ENCODE data around the gene ANKLE2.
"Not testable (repeated sequence)": the region's sequence is repeated elsewhere in the genome, so short reads cannot be mapped to it uniquely, and the experiment has no call there.

ANKLE2 gene

DNA sequence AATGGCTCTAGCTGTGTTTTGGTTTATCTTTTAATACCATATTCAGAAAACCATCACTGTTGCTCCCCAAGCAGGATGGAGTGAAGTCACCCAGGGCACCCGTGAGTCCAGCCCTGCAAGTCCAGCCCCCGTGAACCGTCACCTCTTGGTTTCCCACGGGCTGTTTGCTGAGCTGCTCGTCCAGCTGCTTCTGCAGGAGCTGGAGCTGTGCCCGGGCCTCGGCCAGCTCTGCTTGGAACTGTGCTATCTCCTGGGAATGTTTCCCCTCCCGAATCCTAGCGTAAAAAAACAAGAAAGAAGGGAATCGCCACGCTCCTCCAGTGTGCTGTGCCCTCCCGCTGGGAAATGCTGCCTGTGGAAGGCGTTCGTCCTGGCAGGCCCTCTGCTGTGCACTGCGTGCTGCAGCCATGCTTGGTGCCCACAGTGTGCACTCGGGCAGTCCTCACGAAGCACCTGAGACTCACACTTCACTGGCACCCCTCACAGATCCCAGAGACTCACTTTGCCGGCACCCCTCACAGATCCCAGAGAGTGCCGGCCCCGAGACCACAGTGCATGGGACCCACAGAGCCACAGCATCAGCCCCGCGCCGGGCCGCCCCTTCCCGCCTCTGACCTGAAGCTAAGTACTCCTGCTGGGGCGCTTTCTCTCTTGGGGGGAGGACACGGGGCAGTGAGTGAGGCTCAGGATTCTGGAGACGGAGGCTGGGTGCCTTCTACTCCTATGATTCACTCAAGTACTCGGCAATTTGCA, 15.4 kb upstream of the ANKLE2 start:
- no peak for DNase-seq

DNA sequence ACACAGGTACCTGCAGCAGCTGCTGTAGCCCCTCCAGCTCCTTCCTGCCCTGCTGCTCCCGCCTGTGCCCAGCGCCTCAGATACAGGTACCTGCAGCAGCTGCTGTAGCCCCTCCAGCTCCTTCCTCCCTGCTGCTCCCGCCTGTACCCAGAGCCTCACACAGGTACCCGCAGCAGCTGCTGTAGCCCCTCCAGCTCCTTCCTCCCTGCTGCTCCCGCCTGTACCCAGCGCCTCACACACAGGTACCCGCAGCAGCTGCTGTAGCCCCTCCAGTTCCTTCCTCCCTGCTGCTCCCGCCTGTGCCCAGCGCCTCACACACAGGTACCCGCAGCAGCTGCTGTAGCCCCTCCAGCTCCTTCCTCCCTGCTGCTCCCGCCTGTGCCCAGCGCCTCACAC, 14.6 kb upstream of the ANKLE2 start:
- DNase-seq: not testable (repeated sequence)

DNA sequence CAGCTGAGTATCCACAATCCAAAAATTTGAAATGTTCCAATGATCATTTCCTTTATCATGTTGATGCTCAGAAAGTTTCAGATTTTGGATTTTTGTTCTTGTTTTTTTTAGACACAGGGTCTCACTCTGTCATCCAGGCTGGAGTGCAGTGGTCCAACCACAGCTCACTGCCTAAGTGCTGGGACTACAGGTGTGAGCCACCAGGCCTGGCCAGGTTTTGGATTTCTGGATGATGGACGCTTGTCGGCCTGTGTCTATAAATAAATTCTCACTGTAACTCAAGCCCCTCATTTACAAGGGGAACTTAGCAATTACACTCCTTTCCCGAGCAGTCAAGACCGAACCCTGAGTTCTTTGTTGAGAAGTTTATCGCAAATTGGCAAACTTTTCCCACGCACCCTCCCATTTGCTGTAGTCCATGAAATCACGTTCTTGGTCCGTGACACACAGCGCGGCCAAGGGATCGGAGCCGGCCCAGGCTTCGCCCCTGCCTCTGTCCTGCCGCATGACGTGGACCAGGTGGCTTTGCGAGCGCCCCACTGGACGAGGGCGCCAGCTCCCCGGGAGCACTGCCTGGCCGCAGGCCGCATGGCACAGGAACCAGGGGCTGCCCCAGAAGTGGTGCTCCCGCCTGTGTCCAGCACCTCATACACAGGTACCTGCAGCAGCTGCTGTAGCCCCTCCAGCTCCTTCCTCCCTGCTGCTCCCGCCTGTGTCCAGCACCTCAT, 14.0 kb upstream of the ANKLE2 start:
- no peak for DNase-seq

DNA sequence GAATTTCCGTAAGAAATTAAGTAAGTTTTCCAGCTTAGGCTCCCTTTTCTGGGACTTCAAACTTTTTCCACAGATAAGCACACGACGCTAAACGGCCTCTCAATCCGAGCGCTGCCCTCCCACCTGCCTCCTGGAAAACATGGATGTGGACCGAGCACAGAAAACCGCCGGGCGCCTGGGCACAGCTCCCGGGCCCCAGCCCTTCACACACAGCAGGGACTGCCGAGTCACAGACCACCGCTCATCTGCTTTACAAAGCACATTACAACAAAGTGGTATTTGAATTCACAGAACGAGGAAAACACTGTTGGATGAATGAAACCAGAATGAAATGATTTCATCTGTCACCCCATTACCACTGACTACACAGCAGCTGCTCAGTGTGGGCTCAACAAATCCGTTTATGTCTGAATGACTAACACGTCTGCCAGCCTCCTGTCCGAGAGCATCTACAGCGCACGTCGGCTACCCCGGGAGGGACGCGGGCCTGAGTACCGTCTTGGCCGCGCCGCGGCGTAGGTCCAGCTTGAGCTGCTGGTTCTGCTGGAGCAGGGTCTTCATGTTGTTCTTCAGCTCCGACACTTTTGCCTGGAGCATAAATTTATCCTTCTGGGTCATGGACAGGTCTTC, 13.1 kb upstream of the ANKLE2 start:
- no peak for DNase-seq

DNA sequence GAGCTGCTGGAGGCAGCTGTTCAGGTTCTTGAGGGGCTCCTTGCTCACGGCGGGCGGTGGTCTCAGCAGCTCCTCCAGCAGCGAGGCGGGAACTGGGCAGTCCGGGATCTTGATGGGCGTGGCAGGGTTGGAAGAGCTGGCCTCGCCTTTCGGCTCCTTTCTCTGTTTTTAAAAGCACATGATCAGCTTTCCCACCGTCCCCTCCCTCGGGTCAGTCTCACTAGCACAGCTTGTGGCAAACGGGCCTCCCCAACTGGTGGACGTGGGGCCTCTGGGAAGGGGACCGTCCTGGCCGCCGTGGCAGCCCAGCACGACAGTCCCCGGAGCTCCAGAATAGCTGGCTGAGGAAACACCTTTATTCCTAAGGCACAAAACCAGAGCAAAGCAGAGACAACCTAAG, 12.5 kb upstream of the ANKLE2 start:
- DNase-seq: no peak

DNA sequence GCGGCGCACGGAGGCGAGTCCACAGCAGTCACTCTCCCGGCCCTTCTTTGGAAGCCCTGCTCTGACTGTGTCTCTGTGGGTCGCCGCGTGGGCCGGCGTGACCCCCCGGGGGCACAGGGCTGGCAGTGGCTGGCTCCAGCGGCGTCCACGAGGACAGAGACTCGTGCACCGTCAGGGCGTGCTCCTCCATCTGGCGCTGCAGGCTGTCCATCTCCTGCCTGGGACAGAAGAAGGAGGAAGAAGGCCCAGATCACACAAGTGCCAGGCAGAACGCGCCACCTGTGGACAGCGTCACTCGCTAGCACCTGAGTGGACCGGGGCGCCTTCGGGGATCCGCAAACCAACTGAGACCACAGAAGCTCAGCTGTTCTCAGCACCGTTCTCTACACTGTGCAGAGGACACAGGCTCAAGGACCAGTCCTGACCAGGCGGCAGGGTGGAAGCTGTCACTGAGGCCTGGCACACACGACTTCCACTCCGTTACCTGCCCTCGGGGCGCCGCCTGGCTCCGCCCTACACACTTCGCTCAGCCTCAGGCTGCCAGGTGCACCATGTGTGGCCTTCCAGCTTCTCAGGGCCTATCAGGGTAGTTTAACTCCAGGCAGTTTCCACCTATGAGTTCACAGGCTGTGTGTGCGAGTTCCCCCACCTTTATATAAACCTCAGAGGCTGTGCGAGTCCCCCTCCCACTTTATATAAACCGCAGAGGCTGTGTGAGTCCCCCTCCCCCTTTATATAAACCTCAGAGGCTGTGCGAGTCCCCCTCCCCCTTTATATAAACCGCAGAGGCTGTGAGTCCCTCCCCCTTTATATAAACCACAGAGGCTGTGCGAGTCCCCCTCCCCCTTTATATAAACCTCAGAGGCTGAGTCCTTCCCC, 11.7 kb upstream of the ANKLE2 start:
- no peak for DNase-seq

DNA sequence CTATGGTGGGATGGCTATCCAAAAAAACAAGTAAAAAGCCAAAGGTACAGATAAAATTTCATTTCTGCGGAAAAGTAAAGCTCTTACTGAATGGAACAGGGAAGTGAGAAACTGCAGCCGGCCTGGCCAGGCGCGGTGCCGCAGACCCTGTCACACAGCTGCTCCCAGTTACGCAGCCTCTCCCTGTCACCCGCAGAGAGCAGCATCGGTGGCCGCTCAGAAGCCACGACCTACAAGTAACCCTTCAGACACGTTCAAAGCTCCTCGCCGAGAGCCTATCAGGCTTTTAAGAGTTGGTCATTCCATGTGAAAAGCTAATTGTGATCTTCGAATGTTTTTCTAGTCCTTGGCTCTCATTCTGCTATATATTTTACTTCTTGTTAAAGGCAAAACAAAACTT, 11.0 kb upstream of the ANKLE2 start:
- no peak for DNase-seq

DNA sequence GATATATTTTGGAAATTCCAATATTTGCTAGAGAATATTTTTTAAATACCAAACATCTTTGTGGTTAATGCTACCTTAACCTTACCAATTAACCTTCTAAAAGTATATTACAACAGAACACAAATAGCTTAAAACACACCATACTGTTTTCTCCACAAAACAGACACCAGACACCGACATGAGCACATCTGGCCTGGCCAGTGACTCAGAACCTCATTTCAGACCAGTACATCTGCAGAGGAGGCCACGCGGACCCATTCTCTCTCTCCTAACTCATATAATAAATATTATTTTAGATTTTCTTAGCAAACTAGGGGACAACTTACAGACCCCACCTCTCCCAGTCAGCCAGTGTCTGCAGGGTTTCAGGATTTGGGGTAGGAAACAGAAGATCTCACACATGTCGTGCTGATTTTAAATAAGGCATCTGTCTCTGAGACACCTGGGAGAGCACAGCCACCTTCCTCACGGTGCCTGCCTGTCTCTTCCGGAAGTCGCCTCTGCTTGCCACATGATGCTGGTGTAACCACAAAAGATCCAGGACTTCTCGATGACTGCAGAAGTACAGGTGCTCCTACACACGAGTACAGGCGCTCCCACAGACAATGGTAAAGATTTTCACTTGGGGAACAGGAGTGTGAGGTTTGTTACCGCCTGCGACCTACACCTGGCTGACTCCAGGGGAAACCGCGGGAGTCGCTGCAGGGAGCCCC, 9.7 kb upstream of the ANKLE2 start:
- DNase-seq: peak; percentile 13

DNA sequence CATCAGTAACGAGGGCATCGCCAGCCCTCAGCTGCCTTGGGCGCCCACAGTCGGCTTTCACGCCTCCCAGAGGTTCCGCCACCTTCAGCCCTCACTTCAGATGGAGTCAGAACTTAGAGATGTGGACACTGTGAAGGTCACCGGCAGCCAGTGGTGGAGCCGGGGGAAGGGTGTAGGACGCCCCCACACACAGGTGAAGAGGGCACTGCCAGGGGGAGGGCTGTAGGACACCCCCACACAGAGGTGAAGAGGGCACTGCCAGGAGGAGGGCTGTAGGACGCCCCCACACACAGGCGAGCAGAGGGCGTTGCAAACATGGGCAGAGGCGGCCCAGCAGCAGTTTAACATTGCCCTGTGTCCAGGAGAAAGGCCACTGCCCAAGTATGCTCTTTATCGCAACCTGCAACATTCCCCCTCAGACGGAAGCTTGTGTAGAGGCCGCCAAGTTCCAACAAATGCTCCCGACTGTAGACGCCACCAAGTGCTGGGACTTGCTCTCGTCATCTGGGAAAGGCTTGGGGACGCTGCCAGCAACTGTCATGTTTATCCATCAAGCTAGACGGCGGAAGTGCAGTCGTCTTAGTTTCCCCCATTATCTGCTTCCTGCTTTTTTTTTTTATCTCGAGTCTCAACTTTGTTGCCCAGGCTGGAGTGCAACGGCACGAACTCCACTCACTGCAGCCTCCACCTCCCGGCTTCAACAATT, 4.9 kb upstream of the ANKLE2 start:
- DNase-seq: no peak

DNA sequence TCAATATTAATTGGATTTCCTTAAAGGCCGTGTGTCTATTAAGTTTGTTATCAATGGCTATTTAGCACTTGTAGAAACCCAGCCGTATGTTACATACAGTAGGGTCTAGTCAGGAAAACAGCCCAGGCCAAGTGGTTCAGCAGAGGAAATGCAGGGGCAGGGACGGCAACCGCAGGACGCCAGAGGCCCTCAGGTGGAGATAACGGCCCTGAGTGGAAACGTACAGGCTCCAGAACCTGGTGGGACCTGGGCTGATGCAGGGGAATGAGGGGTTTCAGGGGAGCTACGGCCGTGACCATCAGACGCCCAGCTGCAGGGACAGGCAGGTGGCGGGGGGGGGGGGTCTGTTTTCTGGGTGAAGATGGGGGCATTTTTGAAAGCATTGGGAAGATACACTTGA, 3.7 kb upstream of the ANKLE2 start:
- no peak for DNase-seq

DNA sequence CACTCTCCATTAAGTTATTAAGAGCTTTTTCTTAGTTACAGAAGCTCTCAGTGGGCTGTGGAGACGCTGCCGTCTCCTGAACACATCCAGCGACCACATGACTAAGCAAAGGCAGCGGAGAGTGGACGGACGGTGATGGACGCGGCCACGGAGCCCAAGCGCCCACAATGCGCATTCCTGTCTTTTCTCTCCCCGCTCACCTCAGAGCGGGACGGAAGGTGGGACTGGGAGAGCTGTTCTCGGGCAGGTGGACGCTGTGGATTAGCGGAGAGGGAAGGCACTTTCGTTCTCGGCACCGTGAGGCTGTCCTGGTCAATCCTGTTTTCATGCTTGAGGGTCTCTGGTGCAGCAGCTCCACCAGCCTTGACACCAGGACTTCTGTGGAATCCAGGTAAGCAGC, 2.6 kb upstream of the ANKLE2 start:
- DNase-seq: no peak

DNA sequence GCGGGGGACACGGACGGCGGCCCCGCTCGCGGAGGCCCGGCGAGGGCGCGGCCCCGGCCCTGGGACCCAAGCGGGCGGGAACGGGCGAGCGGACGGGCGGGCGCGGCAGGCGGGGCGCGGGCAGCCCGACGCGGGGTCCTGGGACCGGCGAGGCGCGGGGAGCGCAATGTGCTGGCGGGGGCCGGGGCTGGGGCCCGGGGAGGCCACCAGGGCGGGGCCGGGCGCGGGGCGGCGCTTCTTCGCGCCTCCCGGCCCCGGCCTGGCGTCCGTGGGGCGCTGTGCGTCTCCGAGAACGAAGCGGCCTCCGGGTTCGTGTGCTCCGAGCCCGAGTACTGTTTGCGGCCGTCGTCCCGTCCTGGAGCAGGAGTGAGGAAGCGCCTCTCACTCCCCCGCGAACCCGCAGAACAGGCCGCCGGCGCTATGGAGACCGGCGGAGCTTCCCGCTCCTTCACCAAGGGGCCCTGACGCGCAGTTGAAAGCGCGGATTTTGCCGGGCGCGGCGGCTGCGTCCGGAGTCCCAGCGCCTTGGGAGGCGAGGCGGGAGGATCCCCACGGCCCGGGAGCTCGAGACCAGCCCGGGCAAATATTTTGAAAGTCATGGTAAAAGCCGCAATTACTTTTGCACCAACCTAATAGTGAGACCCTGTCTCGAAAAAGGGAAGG, 420 bp upstream of the ANKLE2 start:
- DNase-seq: peak; percentile 86

DNA sequence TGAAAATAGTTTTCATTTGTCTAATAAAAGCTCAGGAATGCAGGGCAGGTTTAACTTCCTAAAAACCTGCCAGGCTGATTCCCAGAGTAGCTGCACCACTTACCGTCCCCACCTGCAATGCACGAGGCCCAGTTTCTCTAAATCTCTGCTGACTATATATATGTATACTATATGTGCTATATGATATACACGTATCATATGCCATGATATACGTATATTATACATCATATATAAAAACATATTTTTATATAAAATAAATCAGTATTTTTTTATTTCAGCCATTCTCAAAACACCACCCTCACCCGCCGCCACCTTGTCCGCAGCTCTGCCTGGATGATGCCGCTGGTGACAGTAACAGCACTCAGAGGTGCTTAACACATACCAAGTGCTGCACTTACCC, 2.3 kb downstream of the ANKLE2 start:
- DNase-seq: no peak

DNA sequence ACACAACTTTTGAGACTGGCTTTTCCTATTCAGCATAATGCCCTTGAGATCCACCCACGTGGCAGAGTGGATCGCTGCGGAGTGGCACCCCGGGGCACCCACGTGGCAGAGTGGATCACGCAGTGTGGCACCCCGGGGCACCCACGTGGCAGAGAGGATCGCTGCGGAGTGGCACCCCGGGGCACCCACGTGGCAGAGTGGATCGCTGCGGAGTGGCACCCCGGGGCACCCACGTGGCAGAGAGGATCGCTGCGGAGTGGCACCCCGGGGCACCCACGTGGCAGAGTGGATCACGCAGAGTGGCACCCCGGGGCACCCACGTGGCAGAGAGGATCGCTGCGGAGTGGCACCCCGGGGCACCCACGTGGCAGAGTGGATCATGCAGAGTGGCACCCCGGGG, 2.8 kb downstream of the ANKLE2 start:
- not testable (repeated sequence) for DNase-seq

DNA sequence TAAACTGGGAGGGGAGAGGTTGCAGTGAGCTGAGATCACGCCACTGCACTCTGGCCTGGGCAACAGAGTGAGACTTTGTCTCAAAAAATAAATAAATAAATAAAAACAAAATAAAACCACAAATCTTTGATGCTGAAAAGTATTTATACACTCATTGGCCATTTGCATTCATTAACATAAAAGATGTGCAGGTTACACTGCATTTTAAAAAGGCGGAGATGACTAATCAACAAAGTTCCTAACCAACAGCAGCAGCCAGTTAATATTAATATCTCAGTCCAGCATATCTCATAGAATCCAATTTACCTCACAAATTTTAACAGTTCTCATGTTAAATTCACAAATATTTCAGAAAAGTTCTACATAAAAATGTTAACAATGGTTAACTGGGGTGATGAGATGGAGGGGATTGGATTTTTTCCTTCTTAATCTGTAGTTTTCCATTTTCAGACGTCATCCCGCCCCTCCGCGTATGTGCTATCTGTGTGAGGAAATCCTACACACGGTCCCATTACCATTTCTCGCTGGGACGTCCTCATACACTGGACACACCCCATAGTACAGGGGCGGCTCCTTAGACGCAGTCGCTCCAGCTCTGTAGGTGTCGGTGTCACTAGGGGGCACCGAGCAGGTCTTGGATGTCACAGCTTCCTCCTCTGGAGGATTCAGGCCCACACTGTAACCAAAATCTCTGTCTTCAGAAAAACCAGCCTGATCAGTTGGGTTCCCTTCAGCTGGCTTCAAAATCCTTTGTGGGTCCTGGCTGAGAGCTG, 7.3 kb downstream of the ANKLE2 start:
- DNase-seq: no peak

DNA sequence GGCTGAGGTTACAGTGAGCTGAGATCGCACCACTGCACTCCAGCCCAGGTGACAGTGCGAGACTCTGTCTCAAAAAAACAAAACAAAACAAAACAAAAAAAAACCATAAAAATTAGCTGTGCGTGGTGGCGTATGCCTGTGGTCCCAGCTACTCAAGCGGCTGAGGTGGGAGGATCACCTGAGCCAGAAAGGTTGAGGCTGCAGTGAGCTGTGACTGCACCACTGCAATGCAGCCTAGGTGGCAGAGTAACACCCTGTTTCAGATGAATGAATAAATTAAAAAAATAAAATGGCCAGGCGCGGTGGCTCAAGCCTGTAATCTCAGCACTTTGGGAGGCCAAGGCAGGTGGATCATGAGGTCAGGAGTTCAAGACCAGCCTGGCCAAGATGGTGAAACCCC, 8.0 kb downstream of the ANKLE2 start:
- DNase-seq: not testable (repeated sequence)

DNA sequence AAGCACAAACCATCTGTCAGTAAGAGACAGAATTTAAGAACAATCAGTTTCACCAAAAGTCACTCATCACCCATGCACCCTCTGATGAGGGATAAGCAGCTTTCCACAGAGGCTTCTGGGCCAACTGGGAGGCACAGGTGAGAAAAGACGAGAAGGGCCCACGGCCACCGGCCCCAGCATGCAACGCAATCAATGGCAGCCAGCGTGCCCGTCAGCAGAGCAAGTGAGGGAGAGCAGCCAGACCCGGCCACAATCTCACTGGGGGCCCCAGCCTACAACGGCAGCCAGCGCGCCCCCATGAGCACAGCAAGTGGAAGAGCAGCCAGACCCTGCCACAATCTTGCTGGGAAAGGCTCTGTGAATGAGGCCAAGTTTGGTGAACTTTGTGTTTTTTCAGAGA, 13.3 kb downstream of the ANKLE2 start:
- DNase-seq: no peak

DNA sequence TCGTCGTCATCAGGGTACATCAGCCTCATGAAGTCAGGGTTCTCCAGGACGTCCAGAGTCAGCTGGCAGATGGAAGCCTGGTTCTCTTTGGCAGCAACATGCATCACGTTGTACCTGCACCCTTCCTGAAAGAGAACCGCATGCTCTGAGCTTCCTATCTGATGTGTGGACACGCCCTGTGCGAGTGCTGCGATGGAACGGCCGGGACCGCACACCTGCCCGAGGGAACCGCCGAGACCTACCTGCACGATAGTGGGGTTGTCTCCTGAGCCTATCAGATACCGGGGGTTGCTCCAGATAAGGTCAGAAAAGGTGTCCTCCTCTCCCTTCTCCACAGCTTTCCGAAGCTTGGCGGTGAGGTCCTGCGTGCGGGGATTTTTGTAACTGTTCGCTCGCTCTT, 13.7 kb downstream of the ANKLE2 start:
- no peak for DNase-seq

DNA sequence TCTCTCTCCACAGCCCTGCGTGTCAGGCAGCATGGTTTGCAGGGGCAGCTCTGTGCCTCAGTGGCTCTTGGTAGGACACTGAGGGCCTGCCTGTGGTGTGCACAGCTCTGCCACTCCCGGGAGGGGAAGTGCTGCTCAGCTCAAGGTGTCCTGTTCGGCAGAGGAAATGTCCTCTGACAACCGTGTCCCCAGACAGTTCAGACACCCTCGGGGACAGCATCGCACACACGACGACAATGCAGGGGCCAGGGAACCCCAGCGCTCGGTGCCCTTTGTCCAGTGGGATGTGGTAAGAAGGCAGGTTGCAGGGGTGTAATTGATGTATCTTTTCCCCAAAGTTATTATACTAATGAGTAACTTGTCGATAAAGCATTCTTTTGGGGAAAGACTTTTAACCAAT, 14.2 kb downstream of the ANKLE2 start:
- DNase-seq: no peak

DNA sequence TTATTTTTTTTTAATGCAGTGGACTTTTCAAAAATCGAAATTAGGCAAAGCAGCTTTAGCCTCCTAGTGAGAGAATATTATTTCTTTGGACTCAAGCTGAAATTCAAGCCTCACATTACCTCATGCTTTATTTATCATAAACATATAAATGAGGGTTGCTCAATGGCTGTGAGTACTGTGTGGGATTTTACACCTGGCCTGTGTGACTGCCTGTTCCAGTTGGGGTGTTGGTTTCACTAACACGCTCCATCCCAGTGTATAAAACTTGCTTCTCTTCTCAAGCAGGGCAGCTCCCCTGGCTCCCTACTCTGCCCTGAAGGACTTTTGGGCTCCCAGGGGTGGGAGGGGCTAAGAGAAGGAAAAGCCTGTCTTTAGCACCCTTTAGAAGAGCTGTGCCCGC, 15.0 kb downstream of the ANKLE2 start:
- DNase-seq: no peak

DNA sequence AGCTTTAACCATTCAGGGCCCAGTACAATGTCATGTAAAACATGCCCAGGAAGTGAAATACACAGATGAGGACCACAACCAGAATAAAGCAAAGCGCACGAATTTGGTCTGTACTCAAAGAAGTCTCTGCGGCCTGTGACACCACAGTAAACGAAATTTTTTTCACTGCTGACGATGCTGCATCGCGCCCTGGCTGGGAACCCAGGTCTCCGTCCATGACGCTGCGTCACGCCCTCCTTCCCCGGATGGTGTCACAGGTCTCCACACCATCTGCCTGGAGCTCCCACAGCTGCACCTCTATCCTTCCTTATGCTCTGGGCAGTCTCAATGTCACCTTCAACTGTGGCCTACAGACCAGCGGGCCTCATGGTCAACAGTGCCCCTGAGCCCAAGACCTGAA, 17.8 kb downstream of the ANKLE2 start:
- DNase-seq: no peak
